ENCODE results near the gene KIF6. TPM values are rescaled to one million over a fixed set of nuclear protein-coding genes. Genes with fewer than 3 reads are reported as not detected.

Gene KIF6
- total RNA-seq, 4 donors from 2014 or later, result 0.26 to 1.8 (median 1.6) TPM; not detected in 1

DNA sequence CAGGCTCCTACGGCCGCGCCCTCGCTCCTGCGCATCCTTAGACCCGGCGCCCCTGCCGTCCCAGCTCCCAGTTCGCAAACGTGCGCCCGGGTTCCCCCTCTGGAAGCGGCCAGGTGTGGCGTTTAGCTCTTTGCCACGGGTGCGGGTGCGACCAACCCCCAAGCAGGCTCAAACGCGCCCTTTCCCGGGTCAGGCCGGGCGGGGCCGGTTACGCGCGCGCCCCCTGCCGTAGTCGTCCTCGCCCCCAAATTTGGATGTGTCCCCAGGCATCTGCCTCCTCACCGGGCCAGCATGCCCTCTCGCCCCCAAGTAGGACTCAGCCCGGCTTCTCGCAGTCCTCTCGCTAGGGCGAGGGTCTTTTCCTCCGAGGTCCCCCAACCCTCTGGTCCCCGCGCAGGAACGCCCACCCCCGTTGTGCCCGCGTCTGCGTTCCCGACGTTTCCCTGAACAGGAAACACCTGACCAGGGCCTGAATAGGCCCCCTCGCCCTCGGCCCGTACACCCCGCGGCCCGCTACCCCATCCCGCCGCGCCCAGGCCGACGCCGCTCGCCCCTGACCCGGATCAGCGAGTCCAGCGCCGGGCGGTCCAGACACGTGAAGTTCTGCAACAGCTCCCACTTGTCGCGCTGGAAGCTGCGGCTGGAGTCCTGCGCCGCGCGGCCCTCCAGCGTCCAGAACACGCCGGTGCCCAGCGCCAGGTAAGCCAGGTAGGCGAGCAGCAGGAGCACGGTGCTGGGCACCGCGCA, 411.5 kb downstream of the KIF6 start:
- peaks cover 0 to 12% of the 10 kb centered on the region in 2 donors for H3K27me3 ChIP-seq
- H3K4me1 ChIP-seq, result peaks cover 0 to 8% of the 10 kb centered on the region in 2 donors
- H3K4me3 ChIP-seq, result peak overlapping the region; percentile 0 to 3
- H3K27ac ChIP-seq, result no peak overlapping the region
- intact Hi-C loops (cut with DNase I; ENCODE audit: low total_unique reads), result no loop called here
- no peaks in the 10 kb centered on the region for H3K9me3 ChIP-seq
- DNase-seq, result no peak
- TF ChIP-seq, protein P1, sequence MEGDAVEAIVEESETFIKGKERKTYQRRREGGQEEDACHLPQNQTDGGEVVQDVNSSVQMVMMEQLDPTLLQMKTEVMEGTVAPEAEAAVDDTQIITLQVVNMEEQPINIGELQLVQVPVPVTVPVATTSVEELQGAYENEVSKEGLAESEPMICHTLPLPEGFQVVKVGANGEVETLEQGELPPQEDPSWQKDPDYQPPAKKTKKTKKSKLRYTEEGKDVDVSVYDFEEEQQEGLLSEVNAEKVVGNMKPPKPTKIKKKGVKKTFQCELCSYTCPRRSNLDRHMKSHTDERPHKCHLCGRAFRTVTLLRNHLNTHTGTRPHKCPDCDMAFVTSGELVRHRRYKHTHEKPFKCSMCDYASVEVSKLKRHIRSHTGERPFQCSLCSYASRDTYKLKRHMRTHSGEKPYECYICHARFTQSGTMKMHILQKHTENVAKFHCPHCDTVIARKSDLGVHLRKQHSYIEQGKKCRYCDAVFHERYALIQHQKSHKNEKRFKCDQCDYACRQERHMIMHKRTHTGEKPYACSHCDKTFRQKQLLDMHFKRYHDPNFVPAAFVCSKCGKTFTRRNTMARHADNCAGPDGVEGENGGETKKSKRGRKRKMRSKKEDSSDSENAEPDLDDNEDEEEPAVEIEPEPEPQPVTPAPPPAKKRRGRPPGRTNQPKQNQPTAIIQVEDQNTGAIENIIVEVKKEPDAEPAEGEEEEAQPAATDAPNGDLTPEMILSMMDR (IDR thresholded peaks at IDR 0.05), result no peak
- TF ChIP-seq POLR2A (IDR thresholded peaks at IDR 0.05), result no peak
- no peaks in the 10 kb centered on the region for H3K36me3 ChIP-seq

- no peak overlapping the region for H3K27ac ChIP-seq
- H3K4me3 ChIP-seq, result peak overlapping the region in 1 of 2 donors; percentile 0
- DNase-seq, result no peak
- no peak for TF ChIP-seq POLR2A (IDR thresholded peaks at IDR 0.05)
- TF ChIP-seq, protein P1 (IDR thresholded peaks at IDR 0.05), result no peak
- H3K9me3 ChIP-seq, result no peaks in the 10 kb centered on the region
- H3K36me3 ChIP-seq, result no peaks in the 10 kb centered on the region
- intact Hi-C loops (cut with DNase I; ENCODE audit: low total_unique reads), result no loop called here
- H3K4me1 ChIP-seq, result peaks cover 0 to 8% of the 10 kb centered on the region in 2 donors
- H3K27me3 ChIP-seq, result peaks cover 0 to 12% of the 10 kb centered on the region in 2 donors
Measured at GRCh38 chr6:39312912-39313525, 412.2 kb downstream of the KIF6 start.

DNA sequence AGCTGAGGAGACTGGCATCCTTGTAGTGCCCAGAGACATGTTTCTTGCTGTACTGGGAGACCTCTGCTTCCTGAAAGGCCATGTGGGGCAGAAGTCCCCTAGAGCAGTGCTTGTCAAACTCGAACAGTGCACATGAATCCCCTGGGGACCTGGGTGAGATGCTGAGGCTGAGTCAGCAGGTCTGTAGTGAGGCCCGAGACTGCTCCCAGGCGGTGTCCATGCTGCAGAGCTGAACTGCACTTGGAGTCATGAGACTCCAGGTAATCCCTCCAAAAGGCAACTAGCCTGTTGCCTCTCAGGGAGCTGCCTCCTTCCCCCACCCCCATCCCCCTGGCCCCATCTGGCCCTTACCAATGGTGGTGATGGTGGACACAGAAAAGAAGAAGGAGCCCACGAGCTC, 414.7 kb downstream of the KIF6 start:
- H3K36me3 ChIP-seq, result no peaks in the 10 kb centered on the region
- H3K9me3 ChIP-seq, result no peaks in the 10 kb centered on the region
- intact Hi-C loops (cut with DNase I; ENCODE audit: low total_unique reads), result no loop called here
- peaks cover 0 to 12% of the 10 kb centered on the region in 2 donors for H3K27me3 ChIP-seq
- no peak overlapping the region for H3K27ac ChIP-seq
- peaks cover 0 to 8% of the 10 kb centered on the region in 2 donors for H3K4me1 ChIP-seq
- no peak for DNase-seq
- TF ChIP-seq, protein P1 (IDR thresholded peaks at IDR 0.05), result no peak
- TF ChIP-seq POLR2A (IDR thresholded peaks at IDR 0.05), result no peak
- no peak overlapping the region for H3K4me3 ChIP-seq

- intact Hi-C loops (cut with DNase I; ENCODE audit: low total_unique reads), result no loop called here
- no peaks in the 10 kb centered on the region for H3K9me3 ChIP-seq
- TF ChIP-seq, protein P1 (IDR thresholded peaks at IDR 0.05), result peak; percentile 50 to 70 (median 60)
- no peak for TF ChIP-seq POLR2A (IDR thresholded peaks at IDR 0.05)
- H3K27me3 ChIP-seq, result peaks cover 0 to 12% of the 10 kb centered on the region in 2 donors
- no peak overlapping the region for H3K4me3 ChIP-seq
- no peaks in the 10 kb centered on the region for H3K36me3 ChIP-seq
- no peak overlapping the region for H3K27ac ChIP-seq
- H3K4me1 ChIP-seq, result peaks cover 0 to 8% of the 10 kb centered on the region in 2 donors
- peak; percentile 27 to 52 for DNase-seq
Measured at GRCh38 chr6:39309942-39310531, 415.2 kb downstream of the KIF6 start.

DNA sequence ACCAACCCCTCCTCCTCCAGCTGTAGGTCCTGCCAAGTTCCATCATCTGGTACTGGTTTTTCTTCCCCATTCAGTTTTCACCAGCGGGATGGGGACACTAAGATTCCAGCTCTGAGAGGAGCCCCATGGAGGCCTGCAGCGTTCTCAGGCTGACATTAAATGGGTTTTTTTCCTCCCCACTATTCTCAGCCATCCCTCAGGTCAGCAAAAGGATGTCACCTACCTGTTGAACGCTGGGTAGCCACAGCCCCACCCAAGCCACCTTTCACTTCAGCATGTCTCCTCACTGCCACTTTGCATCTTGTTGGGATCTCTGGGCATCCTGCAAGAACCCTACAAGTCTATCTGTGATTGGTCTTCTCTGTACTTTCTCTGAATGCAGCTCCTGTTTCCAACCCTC, 417.7 kb downstream of the KIF6 start:
- TF ChIP-seq, protein P1 (IDR thresholded peaks at IDR 0.05), result no peak
- Histone ChIP-seq H3K27ac (no peak overlapping the region), H3K36me3 (no peaks in the 10 kb centered on the region), H3K4me3 (no peak overlapping the region), H3K9me3 (no peaks in the 10 kb centered on the region), H3K4me1 (no peaks in the 10 kb centered on the region), H3K27me3 (peaks cover 0 to 5% of the 10 kb centered on the region in 2 donors)
- DNase-seq, result no peak
- intact Hi-C loops (cut with DNase I; ENCODE audit: low total_unique reads), result no loop called here

Data from uterus (tissue), 4 donors.